B cell (primary cell): ENCODE results near the gene TNNT1. TPM values are rescaled to one million over a fixed set of nuclear protein-coding genes. Genes with fewer than 3 reads are reported as not detected.
A peak's percentile ranks its signal among the peaks of the same experiment; 100 is the strongest.

ENCODE experiments used
- ATAC-seq: fragments of 200-7000 bp; cut with Tn5 transposase; one replicate; pipeline ENCODE4 v1.10.0; 2021; ENCODE audit warnings: low read depth, mild to moderate bottlenecking, moderate number of reproducible peaks, moderate library complexity
- CTCF ChIA-PET: fragments of 350-600 bp; sonication (Branson Sonifier 250); formaldehyde crosslinking; loops from one replicate; lab custom pipeline; 2021; ENCODE audit warnings: antibody characterized with exemption, inconsistent platforms; lab: Charles Lee
- POLR2A ChIA-PET: fragments of 350-600 bp; sonication (Branson Sonifier 250); formaldehyde crosslinking; loops from one replicate; lab custom pipeline; 2021; ENCODE audit warnings: antibody characterized with exemption; lab: Charles Lee
- DNase-seq: peaks from one replicate; pipeline ENCODE4 v3.0.0; 2013
- H2AFZ ChIP-seq: 2 replicates; pipeline ENCODE4 v1.6.1; 2012; ENCODE audit warnings: mild to moderate bottlenecking, low read depth, low read length; ENCODE audit not compliant: insufficient read depth, poor library complexity, severe bottlenecking
- H3K27ac ChIP-seq, 2 donors: 1 replicate in 1 of 2; 2 replicates in 1 of 2; pipeline ENCODE4 v1.5.1; 2012 to 2013; ENCODE audit warnings: low read length in 2 of 2, mild to moderate bottlenecking in 2 of 2, moderate library complexity in 1 of 2
- H3K27me3 ChIP-seq, 4 experiments: fragments of 200-600 bp in 1 of 4; sonication (generic) in 1 of 4; replicated peaks in 1 of 4; 1 replicate in 2 of 4; 2 replicates in 2 of 4; pipeline versions ENCODE4 v1.6.1 to v1.7.0; 2013 to 2016; ENCODE audit warnings: low read length in 3 of 4, mild to moderate bottlenecking in 2 of 4, mixed read lengths in 1 of 4, moderate library complexity in 1 of 4; ENCODE audit not compliant: insufficient read depth in 4 of 4, control insufficient read depth in 3 of 4; ENCODE audit errors: control extremely low read depth in 1 of 4
- H3K36me3 ChIP-seq, 2 experiments: replicated peaks in 1 of 2; 1 replicate in 1 of 2; 2 replicates in 1 of 2; pipeline versions ENCODE4 v1.6.1 to v1.7.1; 2013; ENCODE audit warnings: low read length in 1 of 2; ENCODE audit not compliant: insufficient read depth in 2 of 2, control insufficient read depth in 1 of 2; ENCODE audit errors: control extremely low read depth in 1 of 2, extremely low read depth in 1 of 2
- H3K4me1 ChIP-seq, 2 donors: fragments of 200-600 bp in 1 of 2; sonication (generic) in 1 of 2; 1 replicate in 1 of 2; 2 replicates in 1 of 2; pipeline versions ENCODE4 v1.5.1 to v1.6.1; 2013 to 2017; ENCODE audit warnings: low read length in 2 of 2; ENCODE audit not compliant: control insufficient read depth in 2 of 2, insufficient read depth in 2 of 2
- H3K4me2 ChIP-seq: replicated peaks from 2 replicates; pipeline ENCODE3; 2012; ENCODE audit warnings: mild to moderate bottlenecking, low read depth, low read length; ENCODE audit not compliant: poor library complexity, severe bottlenecking
- H3K4me3 ChIP-seq, 5 experiments: fragments of 200-600 bp in 1 of 5; sonication (generic) in 1 of 5; 1 replicate in 3 of 5; 2 replicates in 2 of 5; pipeline versions ENCODE4 v1.5.1 to v1.7.0; 2011 to 2016; ENCODE audit warnings: low read length in 4 of 5, mild to moderate bottlenecking in 4 of 5, low read depth in 2 of 5, control low read depth in 1 of 5, moderate library complexity in 1 of 5; ENCODE audit not compliant: insufficient read depth in 1 of 5; ENCODE audit errors: control extremely low read depth in 1 of 5, extremely low read depth in 1 of 5
- H3K79me2 ChIP-seq: fragments of 200-600 bp; sonication (generic); one replicate; pipeline ENCODE4 v1.6.0; 2016; ENCODE audit warnings: low read length; ENCODE audit not compliant: control insufficient read depth, insufficient read depth
- H3K9ac ChIP-seq: fragments of 200-600 bp; sonication (generic); 2 replicates; pipeline ENCODE4 v1.6.1; 2017; ENCODE audit warnings: mild to moderate bottlenecking, low read length, moderate library complexity
- H3K9me3 ChIP-seq, 3 donors: one replicate each; pipeline versions ENCODE4 v1.6.1 to v1.7.1; 2013; ENCODE audit warnings: low read length in 2 of 3; ENCODE audit not compliant: control insufficient read depth in 2 of 3, insufficient read depth in 1 of 3; ENCODE audit errors: control extremely low read depth in 1 of 3
- H4K20me1 ChIP-seq: 2 replicates; pipeline ENCODE4 v1.6.0; 2012; ENCODE audit warnings: mild to moderate bottlenecking, low read length; ENCODE audit not compliant: insufficient read depth, control insufficient read depth, poor library complexity, severe bottlenecking
- H3K27ac Mint-ChIP-seq: one replicate; pipeline ENCODE4 v1.8.0; 2021; ENCODE audit warnings: mixed read lengths
- H3K27me3 Mint-ChIP-seq: one replicate; pipeline ENCODE4 v1.8.0; 2021; ENCODE audit warnings: mixed read lengths
- H3K4me1 Mint-ChIP-seq: one replicate; pipeline ENCODE4 v1.8.0; 2021; ENCODE audit warnings: mixed read lengths
- H3K4me3 Mint-ChIP-seq: one replicate; pipeline ENCODE4 v1.8.0; 2021; ENCODE audit warnings: mixed read lengths
- H3K9me3 Mint-ChIP-seq: one replicate; pipeline ENCODE4 v1.8.0; 2022; ENCODE audit warnings: mixed read lengths; ENCODE audit not compliant: insufficient read depth
- EZH2 ChIP-seq: IDR thresholded peaks from 2 replicates; pipeline ENCODE4 v1.6.1; 2012; ENCODE audit warnings: borderline replicate concordance, low read depth, mild to moderate bottlenecking, moderate library complexity, low read length; ENCODE audit not compliant: insufficient read depth, poor library complexity, severe bottlenecking
- WGBS: methylation state at CpG from one replicate; pipeline ENCODE4 v1.1.5; 2013; ENCODE audit warnings: missing lambda C conversion rate; ENCODE audit not compliant: insufficient coverage; 5-methylcytosine and 5-hydroxymethylcytosine counted together
- intact Hi-C: fragments of 100-400 bp; cut with micrococcal nuclease; formaldehyde crosslinking; loops from one replicate; pipeline ENCODE4 v1.10.0; 2022
- polyA plus RNA-seq: library from polyadenylated mRNA; depleted of rRNA; stranded (reverse); fragments of >200 nt; gene quantifications from 2 replicates; pipeline ENCODE4 v1.2.3, GENCODE V29; 2012
- total RNA-seq, 2 donors: library from RNA; stranded (reverse); fragments of 120-200 nt in 1 of 2; gene quantifications; 1 replicate in 1 of 2; 2 replicates in 1 of 2; pipeline versions ENCODE4 v1.2.3 to v1.2.4, GENCODE V29; 2013 to 2022
- TF ChIP-seq, protein P1 (sequence below): fragments of 200-600 bp; IDR thresholded peaks from one replicate; pipeline ENCODE4 v1.8.0; 2022; ENCODE audit warnings: antibody characterized with exemption, mild to moderate bottlenecking

Gene TNNT1
- total and polyA plus RNA-seq, 2 donors (not counting 1 experiment from before 2014, with no cell fraction given): not detected

DNA sequence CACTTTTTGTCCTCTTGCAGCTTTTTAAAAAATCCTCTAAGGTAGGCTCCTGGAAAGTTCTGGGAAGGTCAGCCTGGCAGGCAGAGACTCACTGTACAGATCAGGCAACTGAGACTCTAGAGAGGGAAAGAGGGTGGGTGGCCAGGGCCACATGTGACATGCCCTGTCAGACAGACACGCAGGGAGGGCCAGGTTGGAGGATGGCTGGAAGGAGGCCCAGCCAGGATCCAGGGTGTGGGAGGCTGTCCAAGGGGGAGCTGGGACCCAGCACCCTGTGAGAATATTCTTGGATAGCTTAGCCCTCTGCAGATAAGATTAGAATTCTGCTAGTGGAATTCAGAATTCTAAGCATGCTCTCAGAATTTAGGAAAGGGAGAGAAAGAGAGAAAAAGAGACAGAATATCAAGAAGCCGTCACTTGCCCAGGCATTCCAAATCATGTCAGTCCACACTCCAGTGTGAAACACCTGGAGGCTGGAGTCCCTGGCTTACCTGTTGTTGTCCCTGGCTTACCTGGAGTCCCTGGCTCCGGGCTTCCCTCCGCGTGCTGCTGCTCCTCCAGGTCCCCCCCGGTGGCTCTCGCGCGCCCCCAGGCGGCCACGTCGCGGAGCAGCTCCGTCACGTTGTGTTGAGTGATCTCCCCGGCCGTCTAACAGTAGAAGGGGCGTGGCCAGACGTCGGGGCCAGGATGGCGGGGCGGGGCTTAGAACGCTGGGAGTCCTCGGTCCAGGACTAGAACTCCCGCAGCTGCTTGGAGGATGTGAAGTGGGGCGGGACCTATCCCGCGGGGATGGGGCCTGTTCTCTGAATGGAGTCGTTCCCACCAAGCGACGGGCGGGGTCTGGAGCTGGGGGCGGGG, 11.4 kb upstream of the TNNT1 start:
- H3K4me2 ChIP-seq: peak overlapping the region; percentile 14

More for the DNA sequence above, 11.4 kb upstream of the TNNT1 start:
- Histone ChIP-seq H3K4me3 (peak overlapping the region in 1 of 5 experiments; percentile 19), H3K79me2 (no peaks in the 10 kb centered on the region), H3K27ac (no peak overlapping the region), H3K27me3 (peaks cover 0 to 71% (median 25%) of the 10 kb centered on the region in 4 experiments), H2AFZ (no peak overlapping the region), H3K4me1 (peaks cover 14 to 19% of the 10 kb centered on the region in 2 donors), H3K36me3 (no peaks in the 10 kb centered on the region), H3K9ac (no peak overlapping the region), H3K9me3 (peaks cover 0 to 43% (median 4%) of the 10 kb centered on the region in 3 donors), H4K20me1 (no peaks in the 10 kb centered on the region)
- ATAC-seq (peak; percentile 84), DNase-seq (peak; percentile 86)
- ChIA-PET CTCF (interaction anchor here (1.1 to 2.3 kb wide), 3 partner anchors 20 to 344 kb away, joined by 3 to 18 read pairs (median 3); no protein-coding TSS in a partner anchor), POLR2A (interaction anchor here (0.6 to 1.1 kb wide), 2 partner anchors 99 to 198 kb away, joined by 3 to 4 read pairs; partner anchors contain the start of gene PPP6R1)
- H3K4me3 Mint-ChIP-seq: no peak overlapping the region
- TF ChIP-seq, protein P1, sequence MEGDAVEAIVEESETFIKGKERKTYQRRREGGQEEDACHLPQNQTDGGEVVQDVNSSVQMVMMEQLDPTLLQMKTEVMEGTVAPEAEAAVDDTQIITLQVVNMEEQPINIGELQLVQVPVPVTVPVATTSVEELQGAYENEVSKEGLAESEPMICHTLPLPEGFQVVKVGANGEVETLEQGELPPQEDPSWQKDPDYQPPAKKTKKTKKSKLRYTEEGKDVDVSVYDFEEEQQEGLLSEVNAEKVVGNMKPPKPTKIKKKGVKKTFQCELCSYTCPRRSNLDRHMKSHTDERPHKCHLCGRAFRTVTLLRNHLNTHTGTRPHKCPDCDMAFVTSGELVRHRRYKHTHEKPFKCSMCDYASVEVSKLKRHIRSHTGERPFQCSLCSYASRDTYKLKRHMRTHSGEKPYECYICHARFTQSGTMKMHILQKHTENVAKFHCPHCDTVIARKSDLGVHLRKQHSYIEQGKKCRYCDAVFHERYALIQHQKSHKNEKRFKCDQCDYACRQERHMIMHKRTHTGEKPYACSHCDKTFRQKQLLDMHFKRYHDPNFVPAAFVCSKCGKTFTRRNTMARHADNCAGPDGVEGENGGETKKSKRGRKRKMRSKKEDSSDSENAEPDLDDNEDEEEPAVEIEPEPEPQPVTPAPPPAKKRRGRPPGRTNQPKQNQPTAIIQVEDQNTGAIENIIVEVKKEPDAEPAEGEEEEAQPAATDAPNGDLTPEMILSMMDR: peak; percentile 86
- TF ChIP-seq EZH2: no peak
- intact Hi-C loops: no loop called here
- peaks cover 49% of the 10 kb centered on the region for H3K27me3 Mint-ChIP-seq
- H3K27ac Mint-ChIP-seq: no peak overlapping the region
- H3K9me3 Mint-ChIP-seq: no peaks in the 10 kb centered on the region
- WGBS: 6% methylated on average over 32 of the region's 33 CpGs
- peaks cover 10% of the 10 kb centered on the region for H3K4me1 Mint-ChIP-seq
